ENCODE measurements around the gene CEL. TPM values are rescaled to one million over a fixed set of nuclear protein-coding genes. Genes with fewer than 3 reads are reported as not detected.
A peak's percentile ranks its signal among the peaks of the same experiment; 100 is the strongest.

The CEL gene
- total RNA-seq, 2 donors from 2014 or later, result 1.7 to 3.3 TPM

- Mint-ChIP-seq H3K4me3 (no peak overlapping the region), H3K27ac (no peak overlapping the region), H3K36me3 (ENCODE audit: low read depth) (peaks cover 3% of the 10 kb centered on the region), H3K9me3 (no peaks in the 10 kb centered on the region), H3K27me3 (ENCODE audit: insufficient read depth) (peaks cover 21% of the 10 kb centered on the region), H3K4me1 (peaks cover 10% of the 10 kb centered on the region)
- no peaks in the 10 kb centered on the region for H3K27me3 ChIP-seq (ENCODE audit: control insufficient read depth, insufficient read depth, low read length, poor library complexity, severe bottlenecking)
- H3K9ac ChIP-seq (ENCODE audit: extremely low read depth, low read length, poor library complexity, severe bottlenecking), result no peak overlapping the region
- H3K36me3 ChIP-seq (ENCODE audit: control insufficient read depth, insufficient read depth, low read length), result no peaks in the 10 kb centered on the region
- H3K4me3 ChIP-seq (ENCODE audit: low read length), result no peak overlapping the region
- H3K9me3 ChIP-seq (ENCODE audit: control insufficient read depth, low read length), result no peaks in the 10 kb centered on the region
- no peak for TF ChIP-seq CTCF (conservative IDR thresholded peaks at IDR 0.05)
- peaks cover 9% of the 10 kb centered on the region for H3K4me1 ChIP-seq (ENCODE audit: control insufficient read depth, insufficient read depth, low read length)
- DNase-seq, result no peak
- 92% methylated on average over 20 to 32 of the region's 32 CpGs for WGBS, 2 experiments (ENCODE audit: insufficient coverage in 1 of 2, insufficient read length in 1 of 2)
- peak overlapping the region; percentile 38 for H3K27ac ChIP-seq (ENCODE audit: low read depth, low read length)
Observed at GRCh38 chr9:133115604-133116345, 54.0 kb downstream of the CEL start.

- Histone ChIP-seq H3K4me1 (ENCODE audit: control insufficient read depth, insufficient read depth, low read length) (peaks cover 9% of the 10 kb centered on the region), H3K27me3 (ENCODE audit: control insufficient read depth, insufficient read depth, low read length, poor library complexity, severe bottlenecking) (no peaks in the 10 kb centered on the region), H3K9ac (ENCODE audit: extremely low read depth, low read length, poor library complexity, severe bottlenecking) (no peak overlapping the region), H3K27ac (ENCODE audit: low read depth, low read length) (no peak overlapping the region), H3K4me3 (ENCODE audit: low read length) (no peak overlapping the region), H3K9me3 (ENCODE audit: control insufficient read depth, low read length) (no peaks in the 10 kb centered on the region), H3K36me3 (ENCODE audit: control insufficient read depth, insufficient read depth, low read length) (no peaks in the 10 kb centered on the region)
- peaks cover 3% of the 10 kb centered on the region for H3K36me3 Mint-ChIP-seq (ENCODE audit: low read depth)
- whole genome bisulfite sequencing, 2 experiments (ENCODE audit: insufficient coverage in 1 of 2, insufficient read length in 1 of 2), result 91 to 93% methylated on average over 15 to 20 of the region's 20 CpGs
- no peak overlapping the region for H3K4me3 Mint-ChIP-seq
- no peaks in the 10 kb centered on the region for H3K9me3 Mint-ChIP-seq
- no peak overlapping the region for H3K27ac Mint-ChIP-seq
- no peak for DNase-seq
- peaks cover 22% of the 10 kb centered on the region for H3K27me3 Mint-ChIP-seq (ENCODE audit: insufficient read depth)
- peaks cover 10% of the 10 kb centered on the region for H3K4me1 Mint-ChIP-seq
- TF ChIP-seq CTCF (conservative IDR thresholded peaks at IDR 0.05), result no peak
Observed at GRCh38 chr9:133116346-133117231, 54.8 kb downstream of the CEL start.

DNA sequence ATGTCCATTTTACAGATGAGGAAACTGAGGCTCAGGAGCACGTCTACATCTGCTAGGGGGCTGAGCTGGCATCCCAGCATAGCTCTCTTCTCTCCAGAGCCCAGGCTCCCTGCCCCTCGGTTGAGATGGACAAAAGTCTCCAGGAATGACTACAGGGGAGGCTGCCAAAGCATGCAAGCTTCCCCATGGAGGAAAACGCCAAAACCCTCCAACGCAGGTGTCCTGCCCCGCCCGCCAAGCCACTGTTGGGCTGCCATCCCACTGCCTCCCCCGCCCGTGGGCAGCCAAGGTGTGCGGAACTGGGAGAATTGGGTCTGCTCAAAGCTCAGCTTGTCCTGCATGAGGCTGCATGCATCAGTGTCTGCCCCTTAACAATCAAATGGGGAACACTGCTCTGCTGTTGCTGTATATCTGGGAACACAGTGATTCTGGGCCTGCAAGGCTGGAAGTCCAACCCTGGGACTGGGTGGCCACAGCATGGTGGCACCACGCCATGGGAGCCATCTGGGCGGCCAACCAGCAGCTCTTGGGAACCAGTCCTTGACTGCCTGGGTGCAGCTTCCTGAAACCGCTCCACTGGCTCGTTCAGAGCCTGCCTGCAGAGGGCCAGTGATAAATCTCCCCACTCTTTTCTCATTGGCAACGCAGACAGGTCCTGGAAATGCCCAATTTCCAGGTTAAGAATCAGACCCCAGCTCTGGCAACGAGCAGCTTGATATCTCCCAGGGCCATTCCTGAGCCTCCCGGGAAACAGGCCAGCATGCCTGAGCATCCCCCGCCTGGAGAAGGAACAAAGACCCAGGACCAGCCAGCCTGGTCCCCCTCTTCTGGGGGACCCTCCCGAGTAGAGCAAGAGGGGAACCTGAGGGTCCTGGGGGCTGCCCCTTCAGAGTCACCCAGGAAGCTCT lies 55.7 kb downstream of the CEL start:
- Histone ChIP-seq H3K27ac (ENCODE audit: low read depth, low read length) (no peak overlapping the region), H3K4me3 (ENCODE audit: low read length) (no peak overlapping the region), H3K9ac (ENCODE audit: extremely low read depth, low read length, poor library complexity, severe bottlenecking) (no peak overlapping the region), H3K36me3 (ENCODE audit: control insufficient read depth, insufficient read depth, low read length) (no peaks in the 10 kb centered on the region), H3K27me3 (ENCODE audit: control insufficient read depth, insufficient read depth, low read length, poor library complexity, severe bottlenecking) (no peaks in the 10 kb centered on the region), H3K4me1 (ENCODE audit: control insufficient read depth, insufficient read depth, low read length) (peaks cover 9% of the 10 kb centered on the region), H3K9me3 (ENCODE audit: control insufficient read depth, low read length) (no peaks in the 10 kb centered on the region)
- H3K9me3 Mint-ChIP-seq, result no peaks in the 10 kb centered on the region
- no peak for DNase-seq
- peaks cover 26% of the 10 kb centered on the region for H3K27me3 Mint-ChIP-seq (ENCODE audit: insufficient read depth)
- no peak overlapping the region for H3K27ac Mint-ChIP-seq
- no peak overlapping the region for H3K4me3 Mint-ChIP-seq
- H3K4me1 Mint-ChIP-seq, result peaks cover 10% of the 10 kb centered on the region
- peaks cover 3% of the 10 kb centered on the region for H3K36me3 Mint-ChIP-seq (ENCODE audit: low read depth)
- 90 to 96% methylated on average over 11 to 18 of the region's 18 CpGs for WGBS, 2 experiments (ENCODE audit: insufficient coverage in 1 of 2, insufficient read length in 1 of 2)
- no peak for TF ChIP-seq CTCF (conservative IDR thresholded peaks at IDR 0.05)
